Endothelial cell of umbilical vein (primary cell): ENCODE data around the gene SYTL2. TPM values are rescaled to one million over a fixed set of nuclear protein-coding genes. Genes with fewer than 3 reads are reported as not detected.
"Not testable (repeated sequence)": the region's sequence is repeated elsewhere in the genome, so short reads cannot be mapped to it uniquely, and the experiment has no call there.

ENCODE experiments used
- Bru-seq: library from RNA; stranded (reverse); fragments of 400-500 nt; gene quantifications from one replicate; lab custom pipeline; 2021; lab: Mats Ljungman, UMichigan
- BruChase-seq, 2 experiments: library from RNA; stranded (reverse); fragments of 400-500 nt; gene quantifications; one replicate each; lab custom pipeline; 2021; lab: Mats Ljungman, UMichigan
- BruUV-seq: library from RNA; stranded (reverse); fragments of 400-500 nt; replicated peaks from 2 replicates; lab custom pipeline; 2021; lab: Mats Ljungman, UMichigan
- CTCF ChIA-PET: fragments of 300-600, 350-600 bp; sonication (Branson Sonifier 250); formaldehyde crosslinking; loops from one replicate; lab custom pipeline; 2021; ENCODE audit warnings: antibody characterized with exemption, inconsistent platforms; lab: Charles Lee
- POLR2A ChIA-PET: fragments of 300-600, 350-600 bp; sonication (Branson Sonifier 250); formaldehyde crosslinking; loops from one replicate; lab custom pipeline; 2021; ENCODE audit warnings: antibody characterized with exemption, inconsistent platforms; lab: Charles Lee
- DNase-seq: peaks from one replicate; pipeline ENCODE4 v3.0.0-alpha.2; 2011; ENCODE audit warnings: low read depth, low spot score
- FAIRE-seq: peaks from 2 replicates; lab custom pipeline; 2011; peaks lifted over from hg19 to GRCh38; lab: Jason Lieb, UNC
- H2AFZ ChIP-seq: 2 replicates; pipeline ENCODE4 v1.6.0; 2012; ENCODE audit warnings: low read depth, low read length, control low read depth, inconsistent platforms
- H3K27ac ChIP-seq: 2 replicates; pipeline ENCODE4 v1.5.1; 2011; ENCODE audit warnings: low read depth, mild to moderate bottlenecking, control low read depth, low read length, moderate library complexity; ENCODE audit not compliant: insufficient read depth
- H3K27me3 ChIP-seq, 2 experiments: 2 replicates each; pipeline versions ENCODE4 v1.6.0 to v1.6.1; 2011; ENCODE audit warnings: low read length in 2 of 2, mixed read lengths in 1 of 2; ENCODE audit not compliant: control insufficient read depth in 2 of 2, insufficient read depth in 2 of 2
- H3K36me3 ChIP-seq, 2 experiments: 2 replicates in 1 of 2; 3 replicates in 1 of 2; pipeline ENCODE4 v1.5.1; 2011; ENCODE audit warnings: low read length in 2 of 2, mild to moderate bottlenecking in 1 of 2, moderate library complexity in 1 of 2; ENCODE audit not compliant: control insufficient read depth in 2 of 2, insufficient read depth in 2 of 2; ENCODE audit errors: extremely low read depth in 1 of 2
- H3K4me1 ChIP-seq: 3 replicates; pipeline ENCODE4 v1.5.1; 2011; ENCODE audit warnings: mild to moderate bottlenecking, low read length; ENCODE audit not compliant: control insufficient read depth, insufficient read depth; ENCODE audit errors: extremely low read depth
- H3K4me2 ChIP-seq: 2 replicates; pipeline ENCODE4 v1.6.1; 2011; ENCODE audit warnings: low read length, control low read depth, mixed read lengths; ENCODE audit not compliant: insufficient read depth
- H3K4me3 ChIP-seq, 3 experiments: fragments of 200-600 bp in 1 of 3; sonication (generic), shearing (Covaris generic) in 1 of 3; replicated peaks in 1 of 3; 2 replicates each; pipeline ENCODE4 v1.5.1; 2011 to 2016; ENCODE audit warnings: control low read depth in 3 of 3, low read length in 3 of 3, mild to moderate bottlenecking in 2 of 3, inconsistent platforms in 1 of 3, low read depth in 1 of 3, moderate library complexity in 1 of 3; ENCODE audit not compliant: insufficient read depth in 1 of 3
- H3K79me2 ChIP-seq: 2 replicates; pipeline ENCODE4 v1.6.0; 2012; ENCODE audit warnings: low read length, inconsistent platforms; ENCODE audit not compliant: control insufficient read depth, insufficient read depth
- H3K9ac ChIP-seq: replicated peaks from 2 replicates; pipeline ENCODE3; 2011; ENCODE audit warnings: low read length, control low read depth; ENCODE audit not compliant: insufficient read depth; ENCODE audit errors: extremely low read depth
- H3K9me1 ChIP-seq: replicated peaks from 3 replicates; pipeline ENCODE4 v1.6.0; 2011; ENCODE audit warnings: mild to moderate bottlenecking, low read length; ENCODE audit not compliant: control insufficient read depth, insufficient read depth; ENCODE audit errors: extremely low read depth
- H3K9me3 ChIP-seq: replicated peaks from 2 replicates; pipeline ENCODE4 v1.5.1; 2012; ENCODE audit warnings: low read length, inconsistent platforms; ENCODE audit not compliant: control insufficient read depth, insufficient read depth
- H4K20me1 ChIP-seq: replicated peaks from 2 replicates; pipeline ENCODE3; 2011; ENCODE audit warnings: mild to moderate bottlenecking, low read length; ENCODE audit not compliant: control insufficient read depth, insufficient read depth; ENCODE audit errors: extremely low read depth
- GATA2 ChIP-seq: IDR thresholded peaks from 2 replicates; pipeline ENCODE4 v1.7.0; 2011; ENCODE audit warnings: low read depth, mild to moderate bottlenecking, moderate library complexity, mixed read lengths, low read length; ENCODE audit not compliant: insufficient read length, insufficient read depth
- POLR2AphosphoS5 ChIP-seq: IDR thresholded peaks from 2 replicates; pipeline ENCODE4 v1.6.1; 2012; ENCODE audit warnings: low read depth, mild to moderate bottlenecking, control low read depth, low read length, moderate library complexity; ENCODE audit not compliant: insufficient read depth
- dilution Hi-C: fragments of 300-500 bp; cut with MboI; formaldehyde crosslinking; loops from one replicate; pipeline ENCODE4 v1.15.0; 2019; ENCODE audit warnings: low sequenced_read_pairs; ENCODE audit not compliant: extremely low pct_ligation_motif_present
- intact Hi-C: fragments of 100-400 bp; cut with micrococcal nuclease; formaldehyde crosslinking; loops from one replicate; pipeline ENCODE4 v1.10.0; 2022
- long read RNA-seq: library from polyadenylated mRNA; stranded (forward); transcript quantifications from one replicate; pipeline ENCODE4 v2.0.0, GENCODE V29; 2021
- polyA minus RNA-seq, 3 experiments: library from RNA; depleted of rRNA, polyadenylated mRNA; stranded (reverse); fragments of >200 nt; gene quantifications; 1 replicate in 1 of 3; 2 replicates in 2 of 3; pipeline ENCODE4 v1.2.3, GENCODE V29; 2011
- polyA plus RNA-seq, 4 experiments: library from polyadenylated mRNA; depleted of rRNA in 3 of 4; stranded (reverse) in 3 of 4; unstranded in 1 of 4; fragments of >200 nt; gene quantifications; 2 replicates each; pipeline versions ENCODE4 v1.2.1 to v1.2.3, GENCODE V29; 2011 to 2012; ENCODE audit warnings: missing spikeins in 1 of 4
- total RNA-seq: library from RNA; stranded (reverse); gene quantifications from 2 replicates; pipeline ENCODE4 v1.2.3, GENCODE V29; 2021
- TF ChIP-seq, protein P1 (sequence below), 2 donors: IDR thresholded peaks; 1 replicate in 1 of 2; 2 replicates in 1 of 2; pipeline ENCODE4 v1.5.1; 2011; ENCODE audit warnings: low read length in 2 of 2, mild to moderate bottlenecking in 2 of 2, moderate library complexity in 2 of 2, control low read depth in 1 of 2, inconsistent platforms in 1 of 2, low read depth in 1 of 2; ENCODE audit not compliant: insufficient read depth in 1 of 2; ENCODE audit errors: extremely low read depth in 1 of 2

SYTL2 gene
- total RNA-seq (2.4 and 3.5 TPM in 2 replicates), polyA plus RNA-seq (0.19 and 1.4 TPM in 2 replicates), polyA minus RNA-seq (0.30 and 1.1 TPM in 2 replicates), Bru-seq, nascent RNA (percentile 29 among the genes with signal in this experiment), BruChase-seq, experiment 1, labeled RNA remaining after a 6-hour chase (percentile 37 among the genes with signal in this experiment), BruChase-seq, experiment 2, labeled RNA remaining after a 2-hour chase (percentile 38 among the genes with signal in this experiment)
- polyA plus RNA-seq (2011; cell fraction: cytosol; rRNA removed), result 0.50 and 0.56 TPM in 2 replicates
- 2.4 and 3.1 TPM in 2 replicates for polyA plus RNA-seq (2011; cell fraction: nucleus; rRNA removed)
- polyA plus RNA-seq (2012), result 0.57 and 0.74 TPM in 2 replicates
- not detected for polyA minus RNA-seq (2011; cell fraction: cytosol; rRNA and poly(A)+ RNA removed)
- polyA minus RNA-seq (2011; cell fraction: nucleus; rRNA and poly(A)+ RNA removed), result 2.5 and 4.9 TPM in 2 replicates
- long read RNA-seq, partial matches to known transcripts, result 0 of 1 reads
- long read RNA-seq, other reads (novel, unspliced or antisense), result 1 of 1 reads

- Histone ChIP-seq H3K4me3 (peak within 1 kb of the TSS; percentile 19 to 41 (median 26)), H3K9ac (no peak within 1 kb of the TSS), H3K4me2 (peak within 1 kb of the TSS; percentile 77), H2AFZ (peak within 1 kb of the TSS; percentile 69), H3K27ac (no peak within 1 kb of the TSS), H3K4me1 (peaks cover 8% of the 10 kb centered on the region), H4K20me1 (no peaks in the 10 kb centered on the region), H3K36me3 (no peaks in the 10 kb centered on the region), H3K27me3 (peaks cover 8 to 18% of the 10 kb centered on the region in 2 experiments), H3K9me1 (no peaks in the 10 kb centered on the region), H3K79me2 (no peaks in the 10 kb centered on the region), H3K9me3 (no peaks in the 10 kb centered on the region)
- CTCF ChIA-PET, result interaction anchor here (1.5 to 2.1 kb wide), 2 partner anchors 44 to 146 kb away, joined by 4 to 10 read pairs; partner anchors contain the start of genes CCDC83 and CREBZF
- no TSS peak for BruUV-seq
- DNase-seq (peak; percentile 57), FAIRE-seq (peak; percentile 86)
- intact Hi-C loops (loop anchor here (1.0 kb wide), 1 partner anchor 117 kb away; no protein-coding TSS in a partner anchor), dilution Hi-C loops (no loop called here)
- POLR2A ChIA-PET, result no interaction called here
- TF ChIP-seq GATA2 (no peak), POLR2AphosphoS5 (peak; percentile 41)
- TF ChIP-seq, protein P1, sequence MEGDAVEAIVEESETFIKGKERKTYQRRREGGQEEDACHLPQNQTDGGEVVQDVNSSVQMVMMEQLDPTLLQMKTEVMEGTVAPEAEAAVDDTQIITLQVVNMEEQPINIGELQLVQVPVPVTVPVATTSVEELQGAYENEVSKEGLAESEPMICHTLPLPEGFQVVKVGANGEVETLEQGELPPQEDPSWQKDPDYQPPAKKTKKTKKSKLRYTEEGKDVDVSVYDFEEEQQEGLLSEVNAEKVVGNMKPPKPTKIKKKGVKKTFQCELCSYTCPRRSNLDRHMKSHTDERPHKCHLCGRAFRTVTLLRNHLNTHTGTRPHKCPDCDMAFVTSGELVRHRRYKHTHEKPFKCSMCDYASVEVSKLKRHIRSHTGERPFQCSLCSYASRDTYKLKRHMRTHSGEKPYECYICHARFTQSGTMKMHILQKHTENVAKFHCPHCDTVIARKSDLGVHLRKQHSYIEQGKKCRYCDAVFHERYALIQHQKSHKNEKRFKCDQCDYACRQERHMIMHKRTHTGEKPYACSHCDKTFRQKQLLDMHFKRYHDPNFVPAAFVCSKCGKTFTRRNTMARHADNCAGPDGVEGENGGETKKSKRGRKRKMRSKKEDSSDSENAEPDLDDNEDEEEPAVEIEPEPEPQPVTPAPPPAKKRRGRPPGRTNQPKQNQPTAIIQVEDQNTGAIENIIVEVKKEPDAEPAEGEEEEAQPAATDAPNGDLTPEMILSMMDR (IDR thresholded peaks at IDR 0.05; ENCODE audit: extremely low read depth in 1 of 2, insufficient read depth in 1 of 2, low read depth in 1 of 2, low read length in 2 of 2), result peak in 1 of 2 donors; percentile 10
Measured at GRCh38 chr11:85810871-85811611, at the start of gene SYTL2. SYTL2 (minus strand) TSS chr11:85811141; CDS start chr11:85757725, 53,416 bp downstream.

DNA sequence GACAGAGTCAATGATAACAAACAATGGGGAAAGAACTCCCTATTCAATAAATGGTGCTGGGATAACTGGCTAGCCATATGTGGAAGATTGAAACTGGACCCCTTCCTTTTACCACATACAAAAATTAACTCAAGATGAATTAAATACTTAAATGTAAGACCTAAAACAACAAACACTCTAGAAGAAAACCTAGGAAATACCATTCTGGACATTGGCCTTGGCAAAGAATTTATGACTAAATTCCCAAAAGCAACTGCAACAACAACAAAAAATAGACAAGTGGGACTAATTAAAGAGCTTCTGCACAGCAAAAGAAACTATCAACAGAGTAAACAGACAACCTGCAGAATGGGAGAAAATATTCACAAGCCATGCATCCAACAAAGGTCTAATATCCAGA is 48.6 kb upstream of the SYTL2 start:
- DNase-seq, H3K4me3 ChIP-seq, H3K9me1 ChIP-seq, H3K4me2 ChIP-seq, CTCF ChIA-PET, dilution Hi-C loops, H3K4me1 ChIP-seq, H3K9ac ChIP-seq, FAIRE-seq, H2AFZ ChIP-seq, H3K36me3 ChIP-seq, H3K27ac ChIP-seq, H3K9me3 ChIP-seq, POLR2A ChIA-PET, BruUV-seq, H4K20me1 ChIP-seq, H3K79me2 ChIP-seq: not testable (repeated sequence)
- peaks cover 8 to 18% of the 10 kb centered on the region in 2 experiments for H3K27me3 ChIP-seq
- intact Hi-C loops, result loop anchor here (1.0 to 10.0 kb wide), 3 partner anchors 26 to 555 kb away; no protein-coding TSS in a partner anchor
